Measurements from ENCODE around the gene EVA1C. TPM values are rescaled to one million over a fixed set of nuclear protein-coding genes. Genes with fewer than 3 reads are reported as not detected.

EVA1C gene
- total and polyA plus RNA-seq, 9 of the 15 experiments (the other 6 are each of a cell fraction or from before 2014, with no cell fraction given), result 0.22 TPM; not detected in 8

DNA sequence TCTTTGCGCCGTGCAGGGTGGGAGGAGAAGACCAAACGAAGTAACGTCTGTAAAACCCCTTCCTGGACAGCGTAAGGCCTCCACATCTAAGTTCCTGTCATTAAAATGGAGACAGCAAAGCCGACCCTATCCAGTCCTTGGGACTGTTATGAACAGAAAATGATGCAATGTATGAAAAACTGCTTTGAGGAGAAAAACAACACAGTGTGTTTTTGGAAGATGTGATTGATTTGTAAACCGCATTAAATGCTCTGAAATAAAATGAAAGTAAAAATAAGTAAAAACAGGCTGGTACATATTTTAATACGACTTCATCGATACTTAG lies 18.9 kb upstream of the EVA1C start (continued):
- TF ChIP-seq MCM2 (IDR thresholded peaks at IDR 0.05; ENCODE audit: low read depth) (no peak), ZBTB1 (CRISPR knock-in tag; IDR thresholded peaks at IDR 0.05; ENCODE audit: borderline replicate concordance, low read depth) (no peak), PCBP1 (IDR thresholded peaks at IDR 0.05; ENCODE audit: low read depth, low read length, poor library complexity, severe bottlenecking) (no peak), E2F3 (CRISPR knock-in tag; IDR thresholded peaks at IDR 0.05) (0 out of 2 replicates have a peak, but pooled peaks have one; percentile 8), ZNF143 (CRISPR knock-in tag; IDR thresholded peaks at IDR 0.05) (no peak), KLF10 (CRISPR knock-in tag; IDR thresholded peaks at IDR 0.05) (no peak), TCF7L2 (IDR thresholded peaks at IDR 0.05; ENCODE audit: low read depth, low read length) (no peak), STAT5A (IDR thresholded peaks at IDR 0.05; ENCODE audit: borderline replicate concordance, low read length) (no peak), DACH1 (IDR thresholded peaks at IDR 0.05; ENCODE audit: partially characterized antibody) (no peak), HDAC6 (IDR thresholded peaks at IDR 0.05; ENCODE audit: low read depth, low read length) (no peak), NFXL1 (CRISPR knock-in tag; IDR thresholded peaks at IDR 0.05) (no peak), ZNF668 (CRISPR knock-in tag; IDR thresholded peaks at IDR 0.05) (peak; percentile 3; the same call in 1 of the 2 replicates), CBX8 (IDR thresholded peaks at IDR 0.05; ENCODE audit: borderline replicate concordance, extremely low read depth, low read depth, low read length, poor library complexity, severe bottlenecking) (no peak), SP1 (CRISPR knock-in tag; IDR thresholded peaks at IDR 0.05) (no peak; the same call in 1 of the 2 replicates), RAD21 (CRISPR knock-in tag; conservative IDR thresholded peaks at IDR 0.05 in 1 of 2, IDR thresholded peaks at IDR 0.05 in 1 of 2) (no peak), ZSCAN32 (CRISPR knock-in tag; IDR thresholded peaks at IDR 0.05) (peak; percentile 85), ZFPM2 (CRISPR knock-in tag; IDR thresholded peaks at IDR 0.05) (no peak), ILK (tag; IDR thresholded peaks at IDR 0.05; ENCODE audit: borderline replicate concordance, low read depth) (no peak), ZNF589 (CRISPR knock-in tag; IDR thresholded peaks at IDR 0.05; ENCODE audit: low read depth) (0 out of 2 replicates have a peak, but pooled peaks have one; percentile 38), FOXK1 (CRISPR knock-in tag; IDR thresholded peaks at IDR 0.05; ENCODE audit: borderline replicate concordance) (no peak), NFATC3 (IDR thresholded peaks at IDR 0.05) (no peak)
- TF ChIP-seq, protein P1, sequence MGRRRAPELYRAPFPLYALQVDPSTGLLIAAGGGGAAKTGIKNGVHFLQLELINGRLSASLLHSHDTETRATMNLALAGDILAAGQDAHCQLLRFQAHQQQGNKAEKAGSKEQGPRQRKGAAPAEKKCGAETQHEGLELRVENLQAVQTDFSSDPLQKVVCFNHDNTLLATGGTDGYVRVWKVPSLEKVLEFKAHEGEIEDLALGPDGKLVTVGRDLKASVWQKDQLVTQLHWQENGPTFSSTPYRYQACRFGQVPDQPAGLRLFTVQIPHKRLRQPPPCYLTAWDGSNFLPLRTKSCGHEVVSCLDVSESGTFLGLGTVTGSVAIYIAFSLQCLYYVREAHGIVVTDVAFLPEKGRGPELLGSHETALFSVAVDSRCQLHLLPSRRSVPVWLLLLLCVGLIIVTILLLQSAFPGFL (CRISPR knock-in tag; IDR thresholded peaks at IDR 0.05), result 0 out of 2 replicates have a peak, but pooled peaks have one; percentile 47
- TF ChIP-seq, protein P2, sequence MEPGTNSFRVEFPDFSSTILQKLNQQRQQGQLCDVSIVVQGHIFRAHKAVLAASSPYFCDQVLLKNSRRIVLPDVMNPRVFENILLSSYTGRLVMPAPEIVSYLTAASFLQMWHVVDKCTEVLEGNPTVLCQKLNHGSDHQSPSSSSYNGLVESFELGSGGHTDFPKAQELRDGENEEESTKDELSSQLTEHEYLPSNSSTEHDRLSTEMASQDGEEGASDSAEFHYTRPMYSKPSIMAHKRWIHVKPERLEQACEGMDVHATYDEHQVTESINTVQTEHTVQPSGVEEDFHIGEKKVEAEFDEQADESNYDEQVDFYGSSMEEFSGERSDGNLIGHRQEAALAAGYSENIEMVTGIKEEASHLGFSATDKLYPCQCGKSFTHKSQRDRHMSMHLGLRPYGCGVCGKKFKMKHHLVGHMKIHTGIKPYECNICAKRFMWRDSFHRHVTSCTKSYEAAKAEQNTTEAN (CRISPR knock-in tag; IDR thresholded peaks at IDR 0.05), result no peak
- TF ChIP-seq, protein P3, sequence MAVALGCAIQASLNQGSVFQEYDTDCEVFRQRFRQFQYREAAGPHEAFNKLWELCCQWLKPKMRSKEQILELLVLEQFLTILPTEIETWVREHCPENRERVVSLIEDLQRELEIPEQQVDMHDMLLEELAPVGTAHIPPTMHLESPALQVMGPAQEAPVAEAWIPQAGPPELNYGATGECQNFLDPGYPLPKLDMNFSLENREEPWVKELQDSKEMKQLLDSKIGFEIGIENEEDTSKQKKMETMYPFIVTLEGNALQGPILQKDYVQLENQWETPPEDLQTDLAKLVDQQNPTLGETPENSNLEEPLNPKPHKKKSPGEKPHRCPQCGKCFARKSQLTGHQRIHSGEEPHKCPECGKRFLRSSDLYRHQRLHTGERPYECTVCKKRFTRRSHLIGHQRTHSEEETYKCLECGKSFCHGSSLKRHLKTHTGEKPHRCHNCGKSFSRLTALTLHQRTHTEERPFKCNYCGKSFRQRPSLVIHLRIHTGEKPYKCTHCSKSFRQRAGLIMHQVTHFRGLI (CRISPR knock-in tag; IDR thresholded peaks at IDR 0.05), result no peak
- TF ChIP-seq, protein P4, sequence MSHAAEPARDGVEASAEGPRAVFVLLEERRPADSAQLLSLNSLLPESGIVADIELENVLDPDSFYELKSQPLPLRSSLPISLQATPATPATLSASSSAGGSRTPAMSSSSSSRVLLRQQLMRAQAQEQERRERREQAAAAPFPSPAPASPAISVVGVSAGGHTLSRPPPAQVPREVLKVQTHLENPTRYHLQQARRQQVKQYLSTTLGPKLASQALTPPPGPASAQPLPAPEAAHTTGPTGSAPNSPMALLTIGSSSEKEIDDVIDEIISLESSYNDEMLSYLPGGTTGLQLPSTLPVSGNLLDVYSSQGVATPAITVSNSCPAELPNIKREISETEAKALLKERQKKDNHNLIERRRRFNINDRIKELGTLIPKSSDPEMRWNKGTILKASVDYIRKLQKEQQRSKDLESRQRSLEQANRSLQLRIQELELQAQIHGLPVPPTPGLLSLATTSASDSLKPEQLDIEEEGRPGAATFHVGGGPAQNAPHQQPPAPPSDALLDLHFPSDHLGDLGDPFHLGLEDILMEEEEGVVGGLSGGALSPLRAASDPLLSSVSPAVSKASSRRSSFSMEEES (CRISPR knock-in tag; IDR thresholded peaks at IDR 0.05), result no peak
